Endothelial cell of hepatic sinusoid (primary cell): ENCODE measurements around the gene MOB3B.
"Not testable (repeated sequence)": the region's sequence is repeated elsewhere in the genome, so short reads cannot be mapped to it uniquely, and the experiment has no call there.

Source experiments
- in situ Hi-C: cut with HindIII; loops from 2 replicates; pipeline ENCODE4 v1.10.0; 2017; ENCODE audit warnings: low sequenced_read_pairs

MOB3B gene

GRCh38 chr9:27451207-27451797 is 78.3 kb downstream of the MOB3B start:
- in situ Hi-C loops = loop anchor here (5.0 kb wide), 1 partner anchor 71 kb away; the partner anchor contains the start of gene IFNK

- in situ Hi-C loops = loop anchor here (5.0 kb wide), 1 partner anchor 72 kb away; the partner anchor contains the start of gene IFNK
These were observed 78.9 kb downstream of the MOB3B start for GRCh38 chr9:27450752-27451151.

- in situ Hi-C loops = not testable (repeated sequence)
These were observed 81.3 kb downstream of the MOB3B start for GRCh38 chr9:27448356-27448755.

GRCh38 chr9:27447031-27447683 is 82.5 kb downstream of the MOB3B start:
- in situ Hi-C loops = no loop called here

- in situ Hi-C loops = no loop called here
These were observed 83.9 kb downstream of the MOB3B start for GRCh38 chr9:27445688-27446087.

GRCh38 chr9:27445057-27445595 is 84.5 kb downstream of the MOB3B start:
- in situ Hi-C loops = no loop called here

- in situ Hi-C loops = no loop called here
These were observed 87.2 kb downstream of the MOB3B start for GRCh38 chr9:27442464-27442863.

- in situ Hi-C loops = no loop called here
These were observed 87.9 kb downstream of the MOB3B start for GRCh38 chr9:27441741-27442070.

GRCh38 chr9:27440888-27441740 is 88.5 kb downstream of the MOB3B start:
- in situ Hi-C loops = no loop called here

- in situ Hi-C loops = no loop called here
These were observed 91.1 kb downstream of the MOB3B start for GRCh38 chr9:27438522-27438921.

- in situ Hi-C loops = no loop called here
These were observed 91.8 kb downstream of the MOB3B start for GRCh38 chr9:27437652-27438373.

GRCh38 chr9:27436234-27436633 is 93.4 kb downstream of the MOB3B start:
- in situ Hi-C loops = no loop called here

- in situ Hi-C loops = no loop called here
These were observed 95.8 kb downstream of the MOB3B start for GRCh38 chr9:27433631-27434325.

GRCh38 chr9:27432308-27432707 is 97.3 kb downstream of the MOB3B start:
- in situ Hi-C loops = no loop called here

GRCh38 chr9:27431543-27432147 is 98.0 kb downstream of the MOB3B start:
- in situ Hi-C loops = no loop called here

- in situ Hi-C loops = no loop called here
These were observed 98.7 kb downstream of the MOB3B start for GRCh38 chr9:27430750-27431535.

GRCh38 chr9:27429917-27430316 is 99.7 kb downstream of the MOB3B start:
- in situ Hi-C loops = no loop called here

- in situ Hi-C loops = no loop called here
These were observed 100.2 kb downstream of the MOB3B start for GRCh38 chr9:27429436-27429835.

- in situ Hi-C loops = no loop called here
These were observed 101.1 kb downstream of the MOB3B start for GRCh38 chr9:27428551-27428950.
